Endothelial cell of umbilical vein (primary cell): ENCODE data around the gene GON7. TPM values are rescaled to one million over a fixed set of nuclear protein-coding genes. Genes with fewer than 3 reads are reported as not detected.

ENCODE experiments used
- BruUV-seq: library from RNA; stranded (reverse); fragments of 400-500 nt; replicated peaks from 2 replicates; lab custom pipeline; 2021; lab: Mats Ljungman, UMichigan
- CTCF ChIA-PET: fragments of 300-600, 350-600 bp; sonication (Branson Sonifier 250); formaldehyde crosslinking; loops from one replicate; lab custom pipeline; 2021; ENCODE audit warnings: antibody characterized with exemption, inconsistent platforms; lab: Charles Lee
- POLR2A ChIA-PET: fragments of 300-600, 350-600 bp; sonication (Branson Sonifier 250); formaldehyde crosslinking; loops from one replicate; lab custom pipeline; 2021; ENCODE audit warnings: antibody characterized with exemption, inconsistent platforms; lab: Charles Lee
- DNase-seq: peaks from one replicate; pipeline ENCODE4 v3.0.0-alpha.2; 2011; ENCODE audit warnings: low read depth, low spot score
- FAIRE-seq: peaks from 2 replicates; lab custom pipeline; 2011; peaks lifted over from hg19 to GRCh38; lab: Jason Lieb, UNC
- H2AFZ ChIP-seq: 2 replicates; pipeline ENCODE4 v1.6.0; 2012; ENCODE audit warnings: low read depth, low read length, control low read depth, inconsistent platforms
- H3K27ac ChIP-seq: 2 replicates; pipeline ENCODE4 v1.5.1; 2011; ENCODE audit warnings: low read depth, mild to moderate bottlenecking, control low read depth, low read length, moderate library complexity; ENCODE audit not compliant: insufficient read depth
- H3K27me3 ChIP-seq, 2 experiments: 2 replicates each; pipeline versions ENCODE4 v1.6.0 to v1.6.1; 2011; ENCODE audit warnings: low read length in 2 of 2, mixed read lengths in 1 of 2; ENCODE audit not compliant: control insufficient read depth in 2 of 2, insufficient read depth in 2 of 2
- H3K36me3 ChIP-seq, 2 experiments: 2 replicates in 1 of 2; 3 replicates in 1 of 2; pipeline ENCODE4 v1.5.1; 2011; ENCODE audit warnings: low read length in 2 of 2, mild to moderate bottlenecking in 1 of 2, moderate library complexity in 1 of 2; ENCODE audit not compliant: control insufficient read depth in 2 of 2, insufficient read depth in 2 of 2; ENCODE audit errors: extremely low read depth in 1 of 2
- H3K4me1 ChIP-seq: 3 replicates; pipeline ENCODE4 v1.5.1; 2011; ENCODE audit warnings: mild to moderate bottlenecking, low read length; ENCODE audit not compliant: control insufficient read depth, insufficient read depth; ENCODE audit errors: extremely low read depth
- H3K4me2 ChIP-seq: 2 replicates; pipeline ENCODE4 v1.6.1; 2011; ENCODE audit warnings: low read length, control low read depth, mixed read lengths; ENCODE audit not compliant: insufficient read depth
- H3K4me3 ChIP-seq, 3 experiments: fragments of 200-600 bp in 1 of 3; sonication (generic), shearing (Covaris generic) in 1 of 3; replicated peaks in 1 of 3; 2 replicates each; pipeline ENCODE4 v1.5.1; 2011 to 2016; ENCODE audit warnings: control low read depth in 3 of 3, low read length in 3 of 3, mild to moderate bottlenecking in 2 of 3, inconsistent platforms in 1 of 3, low read depth in 1 of 3, moderate library complexity in 1 of 3; ENCODE audit not compliant: insufficient read depth in 1 of 3
- H3K79me2 ChIP-seq: 2 replicates; pipeline ENCODE4 v1.6.0; 2012; ENCODE audit warnings: low read length, inconsistent platforms; ENCODE audit not compliant: control insufficient read depth, insufficient read depth
- H3K9ac ChIP-seq: replicated peaks from 2 replicates; pipeline ENCODE3; 2011; ENCODE audit warnings: low read length, control low read depth; ENCODE audit not compliant: insufficient read depth; ENCODE audit errors: extremely low read depth
- H3K9me1 ChIP-seq: replicated peaks from 3 replicates; pipeline ENCODE4 v1.6.0; 2011; ENCODE audit warnings: mild to moderate bottlenecking, low read length; ENCODE audit not compliant: control insufficient read depth, insufficient read depth; ENCODE audit errors: extremely low read depth
- H3K9me3 ChIP-seq: replicated peaks from 2 replicates; pipeline ENCODE4 v1.5.1; 2012; ENCODE audit warnings: low read length, inconsistent platforms; ENCODE audit not compliant: control insufficient read depth, insufficient read depth
- H4K20me1 ChIP-seq: replicated peaks from 2 replicates; pipeline ENCODE3; 2011; ENCODE audit warnings: mild to moderate bottlenecking, low read length; ENCODE audit not compliant: control insufficient read depth, insufficient read depth; ENCODE audit errors: extremely low read depth
- CTCF ChIP-seq, 2 donors: IDR thresholded peaks; 1 replicate in 1 of 2; 2 replicates in 1 of 2; pipeline ENCODE4 v1.5.1; 2011; ENCODE audit warnings: low read length in 2 of 2, mild to moderate bottlenecking in 2 of 2, moderate library complexity in 2 of 2, control low read depth in 1 of 2, inconsistent platforms in 1 of 2, low read depth in 1 of 2; ENCODE audit not compliant: insufficient read depth in 1 of 2; ENCODE audit errors: extremely low read depth in 1 of 2
- EZH2 ChIP-seq: IDR thresholded peaks from 2 replicates; pipeline ENCODE4 v1.6.1; 2012; ENCODE audit warnings: borderline replicate concordance, low read depth, mild to moderate bottlenecking, moderate library complexity, low read length, inconsistent platforms; ENCODE audit not compliant: severe bottlenecking
- FOS ChIP-seq: IDR thresholded peaks from 2 replicates; pipeline ENCODE4 v1.6.1; 2011; ENCODE audit warnings: mild to moderate bottlenecking, low read length, moderate library complexity, borderline replicate concordance; ENCODE audit not compliant: insufficient read depth
- GATA2 ChIP-seq: IDR thresholded peaks from 2 replicates; pipeline ENCODE4 v1.7.0; 2011; ENCODE audit warnings: low read depth, mild to moderate bottlenecking, moderate library complexity, mixed read lengths, low read length; ENCODE audit not compliant: insufficient read length, insufficient read depth
- JUN ChIP-seq: IDR thresholded peaks from 2 replicates; pipeline ENCODE4 v1.6.1; 2011; ENCODE audit warnings: borderline replicate concordance, low read depth; ENCODE audit not compliant: insufficient read length, insufficient read depth
- MAX ChIP-seq: IDR thresholded peaks from 2 replicates; pipeline ENCODE4 v1.6.1; 2011; ENCODE audit not compliant: insufficient read depth, insufficient read length
- MYC ChIP-seq: IDR thresholded peaks from one replicate; pipeline ENCODE4 v1.6.1; 2011; ENCODE audit warnings: mild to moderate bottlenecking, low read depth, low read length
- POLR2A ChIP-seq: IDR thresholded peaks from 2 replicates; pipeline ENCODE4 v1.6.1; 2012; ENCODE audit warnings: low read depth, mild to moderate bottlenecking, control low read depth, low read length
- POLR2AphosphoS5 ChIP-seq: IDR thresholded peaks from 2 replicates; pipeline ENCODE4 v1.6.1; 2012; ENCODE audit warnings: low read depth, mild to moderate bottlenecking, control low read depth, low read length, moderate library complexity; ENCODE audit not compliant: insufficient read depth
- dilution Hi-C: fragments of 300-500 bp; cut with MboI; formaldehyde crosslinking; loops from one replicate; pipeline ENCODE4 v1.15.0; 2019; ENCODE audit warnings: low sequenced_read_pairs; ENCODE audit not compliant: extremely low pct_ligation_motif_present
- intact Hi-C: fragments of 100-400 bp; cut with micrococcal nuclease; formaldehyde crosslinking; loops from one replicate; pipeline ENCODE4 v1.10.0; 2022
- polyA plus RNA-seq, 4 experiments: library from polyadenylated mRNA; depleted of rRNA in 3 of 4; stranded (reverse) in 3 of 4; unstranded in 1 of 4; fragments of >200 nt; gene quantifications; 2 replicates each; pipeline versions ENCODE4 v1.2.1 to v1.2.3, GENCODE V29; 2011 to 2012; ENCODE audit warnings: missing spikeins in 1 of 4
- total RNA-seq: library from RNA; stranded (reverse); gene quantifications from 2 replicates; pipeline ENCODE4 v1.2.3, GENCODE V29; 2021

GON7 gene
- total and polyA plus RNA-seq, 2 donors (not counting 3 experiments of a cell fraction or from before 2014, with no cell fraction given): 5.5 to 11.5 TPM

GRCh38 chr14:93153121-93153520, 53.7 kb downstream of the GON7 start:
- Histone ChIP-seq H3K36me3 (no peaks in the 10 kb centered on the region), H3K27ac (no peak overlapping the region), H3K27me3 (no peaks in the 10 kb centered on the region), H2AFZ (no peak overlapping the region), H3K4me2 (no peak overlapping the region), H3K79me2 (no peaks in the 10 kb centered on the region), H3K9ac (no peak overlapping the region), H3K9me3 (no peaks in the 10 kb centered on the region), H3K4me1 (no peaks in the 10 kb centered on the region), H4K20me1 (no peaks in the 10 kb centered on the region), H3K9me1 (no peaks in the 10 kb centered on the region), H3K4me3 (no peak overlapping the region)
- ChIA-PET CTCF (no interaction called here), POLR2A (no interaction called here)
- no TSS peak for BruUV-seq
- FAIRE-seq (no peak), DNase-seq (no peak)
- dilution Hi-C loops (no loop called here), intact Hi-C loops (no loop called here)
- TF ChIP-seq POLR2AphosphoS5 (no peak), MYC (no peak), CTCF (IDR thresholded peaks at IDR 0.05; ENCODE audit: extremely low read depth in 1 of 2, insufficient read depth in 1 of 2, low read depth in 1 of 2, low read length in 2 of 2) (no peak), FOS (no peak), JUN (no peak), EZH2 (no peak), GATA2 (no peak), POLR2A (no peak), MAX (no peak)

Other genes starting within 250 kb of the GON7 start
- gene ITPK1, start 91.1 kb downstream of the GON7 start, total RNA-seq: 38.9 and 51.8 TPM in 2 replicates
- gene ITPK1, start 91.1 kb downstream of the GON7 start, polyA plus RNA-seq: 39.6 and 44.2 TPM in 2 replicates
- gene MOAP1, start 22.2 kb downstream of the GON7 start, total RNA-seq: 15.0 and 16.6 TPM in 2 replicates
- 19.8 and 21.0 TPM in 2 replicates for gene MOAP1, start 22.2 kb downstream of the GON7 start, polyA plus RNA-seq
- gene LYSET, start 21.7 kb downstream of the GON7 start, total RNA-seq: 18.4 and 18.8 TPM in 2 replicates
- gene LYSET, start 21.7 kb downstream of the GON7 start, polyA plus RNA-seq: 13.0 and 14.3 TPM in 2 replicates
- 22.2 and 24.1 TPM in 2 replicates for gene UBR7, start 191 bp upstream of the GON7 start, total RNA-seq
- gene UBR7, start 191 bp upstream of the GON7 start, polyA plus RNA-seq: 14.6 and 16.8 TPM in 2 replicates
- 47.8 and 50.2 TPM in 2 replicates for gene BTBD7, start 126.0 kb upstream of the GON7 start, total RNA-seq
- 16.9 and 20.9 TPM in 2 replicates for gene BTBD7, start 126.0 kb upstream of the GON7 start, polyA plus RNA-seq
- gene COX8C, start 140.1 kb upstream of the GON7 start, total RNA-seq: not detected in 2 replicates
- gene COX8C, start 140.1 kb upstream of the GON7 start, polyA plus RNA-seq: not detected in 2 replicates
- gene UNC79, start 223.9 kb upstream of the GON7 start, total RNA-seq: not detected in 2 replicates
- gene UNC79, start 223.9 kb upstream of the GON7 start, polyA plus RNA-seq: not detected in 2 replicates